H1 (cell line): ENCODE data around the gene FBXO38. TPM values are rescaled to one million over a fixed set of nuclear protein-coding genes. Genes with fewer than 3 reads are reported as not detected.

Experiments
- CTCF ChIA-PET: fragments of 300-600 bp; sonication (Branson Sonifier 250); formaldehyde crosslinking; loops from one replicate; lab custom pipeline; 2021; ENCODE audit not compliant: partially characterized antibody; lab: Charles Lee
- POLR2A ChIA-PET: fragments of 300-600 bp; sonication (Branson Sonifier 250); formaldehyde crosslinking; loops from one replicate; lab custom pipeline; 2021; ENCODE audit warnings: inconsistent platforms; ENCODE audit not compliant: partially characterized antibody; lab: Charles Lee
- DNase-seq, 2 experiments: peaks; one replicate each; pipeline versions ENCODE4 v3.0.0 to v3.0.0-alpha.2; 2010 to 2022; ENCODE audit warnings: low spot score in 2 of 2, low read depth in 1 of 2, mixed read lengths in 1 of 2
- FAIRE-seq: peaks from 2 replicates; lab custom pipeline; 2011; peaks lifted over from hg19 to GRCh38; lab: Jason Lieb, UNC
- H2AFZ ChIP-seq: 2 replicates; pipeline ENCODE4 v1.8.1; 2012; ENCODE audit warnings: low read length, inconsistent platforms
- H2AK5ac ChIP-seq: 2 replicates; pipeline ENCODE4 v1.6.1; 2013; ENCODE audit warnings: low read depth, low read length
- H2BK120ac ChIP-seq: replicated peaks from 2 replicates; pipeline ENCODE3; 2013; ENCODE audit warnings: low read depth, low read length, inconsistent platforms
- H2BK12ac ChIP-seq: 2 replicates; pipeline ENCODE4 v1.6.1; 2013; ENCODE audit warnings: low read depth, low read length
- H2BK15ac ChIP-seq: 2 replicates; pipeline ENCODE4 v1.6.1; 2013; ENCODE audit warnings: low read length
- H2BK20ac ChIP-seq: 2 replicates; pipeline ENCODE4 v1.6.1; 2013; ENCODE audit warnings: low read length
- H2BK5ac ChIP-seq: 2 replicates; pipeline ENCODE4 v1.6.1; 2013; ENCODE audit warnings: low read depth, low read length
- H3K14ac ChIP-seq: 2 replicates; pipeline ENCODE4 v1.6.1; 2013; ENCODE audit warnings: inconsistent platforms; ENCODE audit not compliant: insufficient read length
- H3K18ac ChIP-seq: 2 replicates; pipeline ENCODE4 v1.6.1; 2013; ENCODE audit warnings: low read length; ENCODE audit errors: extremely low read depth
- H3K23ac ChIP-seq: 2 replicates; pipeline ENCODE4 v1.6.1; 2013; ENCODE audit warnings: inconsistent platforms; ENCODE audit not compliant: insufficient read length
- H3K23me2 ChIP-seq: 2 replicates; pipeline ENCODE4 v1.6.1; 2013; ENCODE audit warnings: low read depth, low read length
- H3K27ac ChIP-seq: 2 replicates; pipeline ENCODE4 v1.6.1; 2011; ENCODE audit warnings: low read depth, low read length, inconsistent platforms
- H3K27me3 ChIP-seq, 4 experiments: replicated peaks in 1 of 4; 1 replicate in 1 of 4; 2 replicates in 3 of 4; pipeline versions ENCODE4 v1.6.1 to v1.8.1; 2011 to 2013; ENCODE audit warnings: low read length in 3 of 4, mild to moderate bottlenecking in 3 of 4, inconsistent platforms in 2 of 4, mixed read lengths in 2 of 4, moderate library complexity in 1 of 4; ENCODE audit not compliant: control insufficient read depth in 3 of 4, insufficient read depth in 3 of 4; ENCODE audit errors: extremely low read depth in 1 of 4
- H3K36me3 ChIP-seq, 4 experiments: 2 replicates each; pipeline versions ENCODE4 v1.6.1 to v1.8.1; 2011 to 2013; ENCODE audit warnings: mild to moderate bottlenecking in 4 of 4, low read length in 3 of 4, moderate library complexity in 2 of 4, control low read depth in 1 of 4, inconsistent platforms in 1 of 4; ENCODE audit not compliant: insufficient read depth in 4 of 4, control insufficient read depth in 2 of 4
- H3K4ac ChIP-seq: replicated peaks from 2 replicates; pipeline ENCODE3; 2013; ENCODE audit warnings: low read length, low read depth, mixed read lengths, inconsistent platforms; ENCODE audit not compliant: insufficient read length
- H3K4me1 ChIP-seq, 4 experiments: replicated peaks in 1 of 4; 1 replicate in 1 of 4; 2 replicates in 3 of 4; pipeline versions ENCODE4 v1.6.1 to v1.8.1; 2011 to 2013; ENCODE audit warnings: low read length in 3 of 4, inconsistent platforms in 2 of 4, mixed read lengths in 1 of 4; ENCODE audit not compliant: insufficient read depth in 4 of 4, control insufficient read depth in 3 of 4
- H3K4me2 ChIP-seq, 2 experiments: 2 replicates each; pipeline versions ENCODE4 v1.6.1 to v1.8.1; 2011 to 2013; ENCODE audit warnings: low read depth in 2 of 2, low read length in 2 of 2, control low read depth in 1 of 2, inconsistent platforms in 1 of 2, mild to moderate bottlenecking in 1 of 2; ENCODE audit not compliant: insufficient read depth in 1 of 2
- H3K4me3 ChIP-seq, 4 experiments: fragments of 200-600, 300-600 bp in 1 of 4; sonication (generic), shearing (Covaris generic), sonication (Bioruptor Twin) in 1 of 4; 2 replicates each; pipeline versions ENCODE4 v1.5.1 to v1.8.1; 2011 to 2016; ENCODE audit warnings: low read length in 4 of 4, low read depth in 3 of 4, control low read depth in 2 of 4, inconsistent platforms in 2 of 4, mild to moderate bottlenecking in 2 of 4, mixed read lengths in 1 of 4, moderate library complexity in 1 of 4; ENCODE audit not compliant: insufficient read depth in 2 of 4; ENCODE audit errors: extremely low read depth in 1 of 4
- H3K56ac ChIP-seq: replicated peaks from 2 replicates; pipeline ENCODE3; 2013; ENCODE audit warnings: low read depth, mild to moderate bottlenecking, mixed read lengths, low read length, inconsistent platforms; ENCODE audit not compliant: insufficient read length
- H3K79me1 ChIP-seq: 2 replicates; pipeline ENCODE4 v1.6.1; 2013; ENCODE audit warnings: low read depth, low read length, control low read depth
- H3K79me2 ChIP-seq, 2 experiments: 2 replicates each; pipeline versions ENCODE4 v1.6.1 to v1.8.1; 2012 to 2013; ENCODE audit warnings: low read length in 2 of 2, mild to moderate bottlenecking in 2 of 2, inconsistent platforms in 1 of 2; ENCODE audit not compliant: insufficient read depth in 2 of 2, control insufficient read depth in 1 of 2
- H3K9ac ChIP-seq, 4 experiments: replicated peaks in 1 of 4; 1 replicate in 1 of 4; 2 replicates in 3 of 4; pipeline versions ENCODE4 v1.6.1 to v1.8.1; 2011 to 2013; ENCODE audit warnings: low read depth in 3 of 4, low read length in 3 of 4, control low read depth in 2 of 4, mild to moderate bottlenecking in 2 of 4, moderate library complexity in 2 of 4, inconsistent platforms in 1 of 4; ENCODE audit errors: extremely low read depth in 1 of 4
- H3K9me3 ChIP-seq, 2 experiments: 2 replicates each; pipeline versions ENCODE4 v1.6.1 to v1.8.1; 2012 to 2013; ENCODE audit warnings: mild to moderate bottlenecking in 2 of 2, moderate library complexity in 2 of 2, control low read depth in 1 of 2, inconsistent platforms in 1 of 2, low read depth in 1 of 2, low read length in 1 of 2, mixed read lengths in 1 of 2; ENCODE audit not compliant: insufficient read depth in 2 of 2
- H4K20me1 ChIP-seq, 2 experiments: replicated peaks in 1 of 2; 2 replicates each; pipeline versions ENCODE3 to v1.8.1; 2011 to 2013; ENCODE audit warnings: inconsistent platforms in 2 of 2, low read length in 2 of 2, mild to moderate bottlenecking in 1 of 2; ENCODE audit not compliant: insufficient read depth in 2 of 2, control insufficient read depth in 1 of 2
- H4K5ac ChIP-seq: 2 replicates; pipeline ENCODE4 v1.6.1; 2013; ENCODE audit warnings: low read length, low read depth, mixed read lengths, inconsistent platforms; ENCODE audit not compliant: insufficient read length
- H4K8ac ChIP-seq: 2 replicates; pipeline ENCODE4 v1.8.0; 2013; ENCODE audit warnings: mild to moderate bottlenecking, moderate library complexity, low read length, inconsistent platforms; ENCODE audit not compliant: insufficient read depth; ENCODE audit errors: extremely low read depth
- H4K91ac ChIP-seq: replicated peaks from 2 replicates; pipeline ENCODE3; 2013; ENCODE audit warnings: low read length, mixed read lengths, inconsistent platforms; ENCODE audit not compliant: insufficient read length
- ASH2L ChIP-seq: fragments of 200-600, 300-600 bp; sonication (generic); IDR thresholded peaks from one replicate; pipeline ENCODE4 v1.7.1; 2017; ENCODE audit warnings: low read length
- BCL11A ChIP-seq, 2 experiments: IDR thresholded peaks; one replicate each; pipeline ENCODE4 v1.6.1; 2011; ENCODE audit warnings: low read depth in 2 of 2, low read length in 2 of 2, mild to moderate bottlenecking in 2 of 2
- CBX5 ChIP-seq: fragments of 300-800, 300-1000 bp; sonication (generic); IDR thresholded peaks from 2 replicates; pipeline ENCODE4 v1.7.1; 2016; ENCODE audit warnings: antibody characterized with exemption, low read length, low read depth
- FOSL1 ChIP-seq: IDR thresholded peaks from 2 replicates; pipeline ENCODE4 v1.6.1; 2011; ENCODE audit warnings: mild to moderate bottlenecking, low read depth, low read length, moderate library complexity; ENCODE audit not compliant: insufficient read depth
- GABPA ChIP-seq: IDR thresholded peaks from 2 replicates; pipeline ENCODE4 v1.6.1; 2011; ENCODE audit warnings: mild to moderate bottlenecking, low read length, moderate library complexity, borderline replicate concordance; ENCODE audit not compliant: insufficient read depth
- PHF8 ChIP-seq: fragments of 200-600 bp; sonication (generic); conservative IDR thresholded peaks from 2 replicates; pipeline ENCODE4 v1.7.1; 2012; ENCODE audit warnings: low read depth, mild to moderate bottlenecking, inconsistent platforms, low read length, moderate library complexity
- RAD21 ChIP-seq, 2 experiments: IDR thresholded peaks in 1 of 2; conservative IDR thresholded peaks in 1 of 2; 2 replicates each; pipeline ENCODE4 v1.6.1; 2011; ENCODE audit warnings: low read depth in 2 of 2, low read length in 2 of 2, improper control_type of control experiment in 1 of 2, inconsistent platforms in 1 of 2, mild to moderate bottlenecking in 1 of 2, moderate library complexity in 1 of 2
- SAP30 ChIP-seq: fragments of 300-600 bp; sonication (generic); IDR thresholded peaks from 2 replicates; pipeline ENCODE4 v1.7.1; 2012; ENCODE audit warnings: low read length, moderate library complexity, mild to moderate bottlenecking, inconsistent platforms; ENCODE audit not compliant: insufficient read depth, insufficient replicate concordance
- SIN3A ChIP-seq, 2 experiments: IDR thresholded peaks in 1 of 2; conservative IDR thresholded peaks in 1 of 2; 2 replicates each; pipeline ENCODE4 v1.6.1; 2011 to 2012; ENCODE audit warnings: low read length in 2 of 2, improper control_type of control experiment in 1 of 2, low read depth in 1 of 2, mild to moderate bottlenecking in 1 of 2
- SUZ12 ChIP-seq: fragments of 200-600 bp; sonication (generic); IDR thresholded peaks from 2 replicates; pipeline ENCODE4 v1.6.1; 2012; ENCODE audit warnings: mild to moderate bottlenecking, inconsistent platforms, low read length, moderate library complexity, mixed read lengths
- YY1 ChIP-seq: IDR thresholded peaks from 2 replicates; pipeline ENCODE4 v1.6.1; 2011; ENCODE audit warnings: low read depth, mild to moderate bottlenecking, low read length
- polyA plus RNA-seq, 7 experiments: library from polyadenylated mRNA; depleted of rRNA in 3 of 7; stranded (reverse) in 5 of 7; unstranded in 2 of 7; fragments of >200 nt in 5 of 7; fragments of 200-250 nt in 2 of 7; gene quantifications; 1 replicate in 5 of 7; 2 replicates in 1 of 7; 4 replicates in 1 of 7; pipeline versions ENCODE4 v1.2.1 to v1.2.3, GENCODE V29; 2011 to 2013; ENCODE audit warnings: missing spikeins in 2 of 7, mixed read lengths in 2 of 7
- total RNA-seq: library from RNA; stranded (reverse); fragmentation: NEBNext Ultra II Directional; extraction: Animal tissue kit (Norgen Biotek cat#: 25700); gene quantifications from 2 replicates; pipeline ENCODE4 v1.2.1, GENCODE V29; 2021
- TF ChIP-seq, protein P1 (sequence below): IDR thresholded peaks from 2 replicates; pipeline ENCODE4 v1.6.1; 2012; ENCODE audit warnings: low read length, inconsistent platforms

Gene FBXO38
- total and polyA plus RNA-seq, 2 of the 8 experiments (the other 6 are each of a cell fraction or from before 2014, with no cell fraction given), result 9.1 to 34.3 TPM

DNA sequence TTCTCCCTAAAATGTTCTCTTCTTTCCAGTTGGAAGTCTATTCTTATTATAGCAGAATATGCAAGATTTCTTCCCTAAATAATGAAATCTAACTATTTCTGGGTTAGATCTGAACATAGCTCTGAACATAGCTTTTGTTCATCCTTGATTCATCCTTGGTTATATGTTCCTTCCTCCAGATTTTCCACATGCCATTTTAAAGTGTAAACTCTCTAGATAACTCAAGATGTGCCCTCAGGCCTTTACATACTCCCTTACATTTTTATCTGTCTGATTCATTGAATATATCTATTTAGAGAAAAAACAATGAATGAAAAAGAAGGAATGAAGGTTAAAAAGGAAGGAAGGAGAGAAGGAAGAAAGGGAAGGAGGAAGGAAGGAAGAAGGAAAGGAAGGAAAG, 100.9 kb downstream of the FBXO38 start:
- H3K23me2 ChIP-seq, result no peaks in the 10 kb centered on the region
- no peaks in the 10 kb centered on the region for H4K20me1 ChIP-seq
- no peak overlapping the region for H2AK5ac ChIP-seq
- no peak overlapping the region for H2AFZ ChIP-seq
- no peak overlapping the region for H2BK120ac ChIP-seq
- H3K27ac ChIP-seq, result no peak overlapping the region
- CTCF ChIA-PET, result interaction anchor here (1.2 to 3.4 kb wide), 5 partner anchors 26 to 246 kb away, joined by 3 to 27 read pairs (median 6); no protein-coding TSS in a partner anchor
- no peaks in the 10 kb centered on the region for H3K36me3 ChIP-seq
- H3K79me2 ChIP-seq, result no peaks in the 10 kb centered on the region
- no peak overlapping the region for H3K18ac ChIP-seq
- H2BK12ac ChIP-seq, result no peak overlapping the region
- no peaks in the 10 kb centered on the region for H3K9me3 ChIP-seq
- H3K14ac ChIP-seq, result no peak overlapping the region
- H3K79me1 ChIP-seq, result no peaks in the 10 kb centered on the region
- H3K56ac ChIP-seq, result no peak overlapping the region
- H2BK20ac ChIP-seq, result no peak overlapping the region
- H3K4me3 ChIP-seq, result no peak overlapping the region
- no peak for DNase-seq
- no peak overlapping the region for H4K5ac ChIP-seq
- H2BK15ac ChIP-seq, result no peak overlapping the region
- H4K91ac ChIP-seq, result no peak overlapping the region
- no peaks in the 10 kb centered on the region; a peak in 2 of 7 replicates for H3K27me3 ChIP-seq
- H3K4me2 ChIP-seq, result no peak overlapping the region
- H4K8ac ChIP-seq, result no peak overlapping the region
- no peak overlapping the region for H2BK5ac ChIP-seq
- FAIRE-seq, result no peak
- H3K23ac ChIP-seq, result no peak overlapping the region
- H3K9ac ChIP-seq, result no peak overlapping the region
- POLR2A ChIA-PET, result interaction anchor here (1.2 kb wide), 1 partner anchor 11 kb away, joined by 4 read pairs; no protein-coding TSS in a partner anchor
- H3K4ac ChIP-seq, result no peak overlapping the region
- no peaks in the 10 kb centered on the region for H3K4me1 ChIP-seq
- TF ChIP-seq ASH2L, result no peak
- TF ChIP-seq SAP30, result no peak
- TF ChIP-seq SUZ12, result no peak
- TF ChIP-seq FOSL1, result no peak
- no peak for TF ChIP-seq YY1
- TF ChIP-seq, protein P1, sequence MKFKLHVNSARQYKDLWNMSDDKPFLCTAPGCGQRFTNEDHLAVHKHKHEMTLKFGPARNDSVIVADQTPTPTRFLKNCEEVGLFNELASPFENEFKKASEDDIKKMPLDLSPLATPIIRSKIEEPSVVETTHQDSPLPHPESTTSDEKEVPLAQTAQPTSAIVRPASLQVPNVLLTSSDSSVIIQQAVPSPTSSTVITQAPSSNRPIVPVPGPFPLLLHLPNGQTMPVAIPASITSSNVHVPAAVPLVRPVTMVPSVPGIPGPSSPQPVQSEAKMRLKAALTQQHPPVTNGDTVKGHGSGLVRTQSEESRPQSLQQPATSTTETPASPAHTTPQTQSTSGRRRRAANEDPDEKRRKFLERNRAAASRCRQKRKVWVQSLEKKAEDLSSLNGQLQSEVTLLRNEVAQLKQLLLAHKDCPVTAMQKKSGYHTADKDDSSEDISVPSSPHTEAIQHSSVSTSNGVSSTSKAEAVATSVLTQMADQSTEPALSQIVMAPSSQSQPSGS, result no peak
- no peak for TF ChIP-seq BCL11A (IDR thresholded peaks at IDR 0.05; ENCODE audit: low read depth in 2 of 2, low read length in 2 of 2)
- TF ChIP-seq SIN3A (conservative IDR thresholded peaks at IDR 0.05 in 1 of 2, IDR thresholded peaks at IDR 0.05 in 1 of 2; ENCODE audit: low read depth in 1 of 2, low read length in 2 of 2), result no peak
- no peak for TF ChIP-seq CBX5
- TF ChIP-seq PHF8, result no peak
- TF ChIP-seq GABPA, result no peak
- TF ChIP-seq RAD21 (IDR thresholded peaks at IDR 0.05 in 1 of 2, conservative IDR thresholded peaks at IDR 0.05 in 1 of 2; ENCODE audit: low read depth in 2 of 2, low read length in 2 of 2), result no peak
